AML-193 (cell line): Measurements from ENCODE around the gene SETD1A.

Experiments
- DNase-seq, 2 experiments: peaks; one replicate each; lab custom pipeline; 2025; lab: John Stamatoyannopoulos, UW

Gene SETD1A

GRCh38 chr16:30953511-30954124, 3.9 kb upstream of the SETD1A start:
- DNase-seq, result peak; percentile 66 to 78

DNA sequence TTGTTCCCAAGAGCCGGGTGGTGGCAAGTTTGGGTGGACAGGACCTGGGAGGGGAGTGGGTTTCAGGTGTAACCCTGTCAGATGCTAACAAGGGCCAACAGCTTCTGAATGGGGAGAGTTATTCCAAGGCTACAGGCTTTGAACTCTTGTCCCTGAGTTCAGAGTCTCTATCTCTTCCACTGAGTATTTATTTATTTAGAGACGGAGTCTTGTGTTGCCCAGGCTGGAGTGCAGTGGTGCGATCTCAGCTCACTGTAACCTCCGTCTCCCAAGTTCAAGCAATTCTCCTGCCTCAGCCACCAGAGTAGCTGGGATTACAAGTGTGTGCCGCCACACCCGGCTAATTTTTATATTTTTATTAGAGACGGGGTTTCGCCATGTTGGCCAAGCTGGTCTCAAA, 2.6 kb upstream of the SETD1A start:
- no peak for DNase-seq

DNA sequence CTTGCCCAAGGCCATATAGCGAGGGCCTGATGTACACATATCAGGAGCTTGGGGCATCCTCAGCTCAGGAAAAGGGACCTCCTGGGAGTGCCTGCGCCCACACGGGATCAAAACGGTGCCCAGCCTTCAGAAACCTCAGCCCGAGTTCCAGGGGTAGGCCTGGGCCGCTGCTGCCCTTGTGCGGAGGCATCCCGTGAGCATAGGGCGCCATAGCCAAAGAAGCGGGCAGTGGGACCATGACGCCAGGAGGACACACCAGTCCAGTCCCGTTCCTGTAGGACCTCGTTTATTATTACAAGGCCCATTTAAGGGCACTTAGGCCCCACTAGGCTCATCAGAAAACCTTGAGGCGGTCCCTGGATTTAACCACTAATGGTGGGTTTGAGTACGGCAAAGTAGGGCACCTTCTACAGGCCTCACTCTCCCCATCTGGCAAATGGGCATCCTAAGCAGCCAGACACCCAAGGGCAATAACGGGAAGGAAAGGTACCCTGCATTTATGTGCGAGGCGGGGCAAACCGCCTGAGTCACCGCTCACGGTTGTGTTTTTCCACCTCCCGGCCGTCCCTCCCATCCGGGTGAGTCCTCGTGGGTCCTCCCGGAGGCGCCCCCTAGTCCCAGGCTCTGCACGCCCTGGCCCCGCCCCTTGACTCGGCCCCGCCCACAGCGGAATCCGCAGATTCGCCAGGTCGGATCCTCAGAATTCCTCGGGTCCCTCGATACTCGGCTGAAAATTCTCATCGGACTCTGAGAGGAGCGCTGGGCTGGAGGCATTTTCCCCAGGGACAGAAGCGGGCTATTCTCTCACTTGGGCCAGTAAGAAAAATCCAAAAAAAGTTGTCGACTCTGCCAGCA, 726 bp upstream of the SETD1A start:
- DNase-seq, result peak; percentile 37 to 45

GRCh38 chr16:30958175-30959079, 873 bp downstream of the SETD1A start:
- no peak for DNase-seq

DNA sequence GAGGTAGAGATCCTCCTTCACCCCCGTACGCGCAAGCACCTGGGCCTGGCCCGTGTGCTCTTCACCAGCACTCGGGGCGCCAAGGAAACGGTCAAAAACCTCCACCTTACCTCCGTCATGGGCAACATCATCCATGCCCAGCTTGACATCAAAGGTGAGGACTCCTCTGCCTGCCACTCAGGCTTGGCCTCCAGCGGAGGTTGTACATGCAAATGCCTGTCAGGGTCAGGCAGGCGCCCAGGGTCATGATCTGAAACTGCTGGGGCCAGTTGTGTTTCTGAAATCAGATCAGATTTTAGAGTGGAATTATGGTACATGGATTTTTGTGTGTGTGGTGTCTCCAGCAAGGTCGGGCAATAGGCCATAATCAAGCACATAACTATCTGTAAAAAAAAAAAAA, 3.8 kb downstream of the SETD1A start:
- no peak for DNase-seq

DNA sequence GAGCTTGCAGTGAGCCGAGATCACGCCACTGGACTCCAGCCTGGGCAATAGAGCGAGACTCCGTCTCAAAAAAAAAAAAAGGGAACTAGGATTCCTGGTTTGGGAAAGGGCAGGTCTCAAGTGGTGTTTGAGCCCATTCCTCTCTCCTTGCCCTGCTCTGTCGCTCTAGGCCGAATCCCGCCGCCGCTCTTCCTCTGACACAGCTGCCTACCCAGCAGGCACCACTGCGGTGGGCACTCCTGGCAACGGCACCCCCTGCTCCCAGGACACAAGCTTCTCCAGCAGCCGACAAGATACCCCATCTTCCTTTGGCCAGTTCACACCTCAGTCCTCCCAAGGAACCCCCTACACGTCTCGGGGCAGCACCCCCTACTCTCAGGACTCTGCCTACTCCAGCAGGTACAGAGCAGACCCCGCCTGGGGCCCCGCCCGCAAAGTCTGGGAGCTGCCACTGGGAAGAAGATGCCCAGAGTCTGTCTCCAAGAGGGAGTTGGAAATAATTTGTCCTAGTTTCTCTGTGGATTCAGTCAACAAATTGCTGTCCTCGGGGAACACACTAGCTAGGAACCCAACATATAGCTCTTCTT, 6.5 kb downstream of the SETD1A start:
- DNase-seq, result no peak

DNA sequence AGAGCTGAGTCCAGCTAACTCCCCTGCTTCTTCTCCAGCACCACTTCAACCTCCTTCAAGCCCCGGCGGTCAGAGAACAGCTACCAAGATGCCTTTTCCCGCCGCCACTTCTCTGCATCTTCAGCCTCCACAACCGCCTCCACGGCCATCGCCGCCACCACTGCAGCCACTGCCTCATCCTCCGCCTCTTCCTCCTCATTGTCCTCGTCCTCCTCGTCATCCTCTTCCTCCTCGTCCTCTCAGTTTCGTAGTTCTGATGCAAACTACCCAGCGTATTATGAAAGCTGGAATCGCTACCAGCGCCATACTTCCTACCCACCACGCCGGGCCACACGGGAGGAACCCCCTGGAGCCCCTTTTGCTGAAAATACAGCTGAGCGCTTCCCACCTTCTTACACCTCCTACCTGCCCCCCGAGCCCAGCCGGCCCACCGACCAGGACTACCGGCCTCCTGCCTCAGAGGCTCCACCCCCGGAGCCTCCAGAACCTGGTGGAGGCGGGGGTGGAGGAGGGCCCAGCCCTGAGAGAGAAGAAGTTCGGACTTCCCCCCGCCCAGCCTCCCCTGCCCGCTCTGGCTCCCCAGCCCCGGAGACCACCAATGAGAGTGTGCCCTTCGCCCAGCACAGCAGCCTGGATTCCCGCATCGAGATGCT, 7.1 kb downstream of the SETD1A start:
- DNase-seq, result no peak

- DNase-seq, result no peak
These were observed 7.9 kb downstream of the SETD1A start for GRCh38 chr16:30965436-30965835.

- DNase-seq, result no peak
These were observed 8.6 kb downstream of the SETD1A start for GRCh38 chr16:30966033-30966619.

GRCh38 chr16:30967795-30968194, 10.2 kb downstream of the SETD1A start:
- no peak for DNase-seq

- no peak for DNase-seq
These were observed 11.8 kb downstream of the SETD1A start for GRCh38 chr16:30969246-30969842.

DNA sequence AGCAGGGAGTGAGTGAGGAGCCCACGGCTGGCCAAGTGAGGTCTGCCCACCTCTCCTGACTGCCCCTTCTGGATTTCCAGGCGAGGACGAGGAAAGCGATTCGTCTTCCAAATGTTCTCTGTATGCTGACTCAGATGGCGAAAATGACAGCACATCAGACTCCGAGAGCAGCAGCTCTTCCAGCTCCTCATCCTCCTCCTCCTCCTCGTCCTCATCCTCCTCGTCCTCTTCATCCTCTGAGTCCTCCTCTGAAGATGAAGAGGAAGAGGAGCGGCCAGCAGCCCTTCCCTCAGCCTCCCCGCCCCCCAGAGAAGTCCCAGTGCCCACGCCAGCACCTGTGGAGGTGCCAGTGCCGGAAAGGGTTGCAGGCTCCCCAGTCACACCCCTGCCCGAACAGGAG, 13.7 kb downstream of the SETD1A start:
- DNase-seq, result no peak

DNA sequence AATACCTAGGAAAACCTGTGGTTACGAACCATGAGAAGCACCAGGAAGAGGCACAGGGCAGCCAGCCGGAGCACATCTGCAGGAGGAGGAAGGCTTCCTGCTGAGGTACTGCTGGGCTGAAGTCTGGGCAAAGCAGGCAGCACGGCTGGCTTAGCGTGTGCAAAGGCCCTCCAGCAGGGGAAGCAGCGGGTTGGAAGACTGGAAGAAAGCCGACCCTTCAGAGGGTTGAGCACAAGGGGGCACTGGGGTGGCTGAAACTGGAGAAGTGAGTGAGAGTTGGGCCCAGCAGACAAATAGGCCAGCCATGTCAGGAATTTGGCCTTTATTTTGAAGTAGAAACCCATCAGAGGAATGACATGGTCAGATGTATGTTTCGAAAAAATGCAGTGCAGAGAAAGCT, 15.3 kb downstream of the SETD1A start:
- DNase-seq, result no peak

GRCh38 chr16:30974348-30974747, 16.8 kb downstream of the SETD1A start:
- DNase-seq, result no peak

DNA sequence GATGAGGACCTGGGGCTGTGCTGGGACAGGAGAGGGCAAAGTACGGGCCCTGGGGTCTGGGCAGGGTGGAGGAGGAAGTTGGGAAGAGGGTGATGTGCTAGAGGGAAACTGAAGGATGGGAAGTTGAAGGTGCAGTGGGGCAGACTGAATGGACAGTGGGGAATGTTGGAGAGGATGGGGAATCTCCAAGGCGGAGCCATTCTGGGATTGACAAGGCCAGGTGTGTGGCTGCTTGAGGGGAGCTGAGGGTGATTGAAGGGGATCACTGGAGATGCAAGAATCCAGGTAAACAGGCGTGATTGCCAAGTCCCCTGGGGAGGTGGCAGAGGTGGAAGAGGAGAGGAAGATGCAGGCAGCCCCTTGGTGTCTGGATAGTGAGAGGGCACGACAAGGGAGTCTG, 18.9 kb downstream of the SETD1A start:
- DNase-seq, result no peak

DNA sequence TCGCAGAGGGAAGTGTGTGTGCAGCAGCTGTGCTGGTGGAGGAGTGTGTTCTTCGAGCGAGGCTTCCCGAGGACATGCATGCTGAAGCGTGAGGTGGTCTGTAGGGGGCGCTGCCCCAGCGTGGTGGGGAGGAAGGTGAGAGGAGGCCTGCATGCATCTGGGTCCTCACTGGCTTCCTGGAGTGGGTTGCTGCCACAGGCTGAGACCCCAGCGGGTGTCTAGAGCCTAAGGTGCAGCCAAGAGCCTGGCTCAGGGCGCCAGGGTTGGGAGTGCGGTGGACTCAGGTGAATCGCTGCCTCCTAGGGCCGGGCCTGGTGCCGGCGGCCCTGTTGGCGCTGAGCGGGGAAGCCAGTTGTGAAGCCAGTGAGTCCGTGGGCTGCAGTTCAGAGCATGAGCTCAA, 19.9 kb downstream of the SETD1A start:
- DNase-seq, result no peak

GRCh38 chr16:30979170-30980022, 21.8 kb downstream of the SETD1A start:
- no peak for DNase-seq

GRCh38 chr16:30980023-30980371, 22.4 kb downstream of the SETD1A start:
- no peak for DNase-seq

DNA sequence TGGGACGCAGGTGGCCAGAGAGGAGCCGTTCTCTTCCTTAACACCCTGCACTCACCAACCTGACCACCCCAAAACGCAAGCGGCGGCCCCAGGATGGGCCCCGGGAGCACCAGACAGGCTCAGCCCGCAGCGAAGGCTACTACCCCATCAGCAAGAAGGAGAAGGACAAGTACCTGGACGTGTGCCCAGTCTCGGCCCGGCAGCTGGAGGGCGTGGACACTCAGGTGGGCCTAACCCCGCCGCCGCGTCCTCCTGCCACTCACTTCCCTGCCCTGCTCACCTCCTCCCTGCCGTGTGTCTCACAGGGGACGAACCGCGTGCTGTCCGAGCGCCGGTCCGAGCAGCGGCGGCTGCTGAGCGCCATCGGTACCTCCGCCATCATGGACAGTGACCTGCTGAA, 22.9 kb downstream of the SETD1A start:
- DNase-seq, result no peak

- no peak for DNase-seq
These were observed 23.4 kb downstream of the SETD1A start for GRCh38 chr16:30980959-30981358.
